Loucy (cell line): ENCODE results near the gene GRIN2A.

Experiments used
- H2AFZ ChIP-seq: fragments of 200-600 bp; sonication (generic); 2 replicates; pipeline ENCODE4 v1.6.0; 2016; ENCODE audit warnings: antibody characterized with exemption, mild to moderate bottlenecking, low read length, moderate library complexity
- H3F3A ChIP-seq: fragments of 200-600 bp; 2 replicates; pipeline ENCODE4 v1.6.0; 2016; ENCODE audit warnings: antibody characterized with exemption, low read depth, mild to moderate bottlenecking
- H3K27me3 ChIP-seq: fragments of 200-600 bp; sonication (generic); 2 replicates; pipeline ENCODE4 v1.6.1; 2014; ENCODE audit warnings: low read length, mild to moderate bottlenecking; ENCODE audit not compliant: insufficient read depth, poor library complexity, severe bottlenecking
- H3K36me3 ChIP-seq: fragments of 200-600 bp; sonication (generic); 2 replicates; pipeline ENCODE4 v1.6.1; 2016; ENCODE audit warnings: low read length; ENCODE audit not compliant: insufficient read depth
- H3K4me1 ChIP-seq: fragments of 200-600 bp; sonication (generic); 2 replicates; pipeline ENCODE4 v1.5.1; 2014; ENCODE audit warnings: low read length, mild to moderate bottlenecking; ENCODE audit not compliant: insufficient read depth, poor library complexity, severe bottlenecking
- H3K4me2 ChIP-seq: fragments of 200-600 bp; sonication (generic); 2 replicates; pipeline ENCODE4 v1.6.0; 2014; ENCODE audit warnings: antibody characterized with exemption, low read length, low read depth, mild to moderate bottlenecking; ENCODE audit not compliant: poor library complexity, severe bottlenecking
- H3K4me3 ChIP-seq: fragments of 200-600 bp; sonication (generic); 2 replicates; pipeline ENCODE4 v1.5.1; 2014; ENCODE audit warnings: low read length, mild to moderate bottlenecking, mixed read lengths; ENCODE audit not compliant: poor library complexity, severe bottlenecking
- H3K79me2 ChIP-seq: fragments of 200-600 bp; sonication (generic); 2 replicates; pipeline ENCODE4 v1.6.1; 2014; ENCODE audit warnings: low read length; ENCODE audit not compliant: insufficient read depth
- H3K9ac ChIP-seq: fragments of 200-600 bp; sonication (generic); 2 replicates; pipeline ENCODE4 v1.6.0; 2014; ENCODE audit warnings: mild to moderate bottlenecking, low read depth, low read length, moderate library complexity; ENCODE audit not compliant: poor library complexity, severe bottlenecking
- H3K9me2 ChIP-seq: fragments of 200-600 bp; sonication (generic); replicated peaks from 2 replicates; pipeline ENCODE4 v1.6.1; 2016; ENCODE audit warnings: low read depth, low read length, mixed read lengths
- H3K9me3 ChIP-seq: fragments of 200-600 bp; sonication (generic); 2 replicates; pipeline ENCODE4 v1.6.1; 2014; ENCODE audit warnings: mild to moderate bottlenecking, antibody characterized with exemption, low read length, low read depth; ENCODE audit not compliant: insufficient read depth
- H4K20me1 ChIP-seq: fragments of 200-600 bp; sonication (generic); 2 replicates; pipeline ENCODE4 v1.6.0; 2014; ENCODE audit warnings: antibody characterized with exemption, low read length, mild to moderate bottlenecking; ENCODE audit not compliant: insufficient read depth, poor library complexity, severe bottlenecking
- CTCF ChIP-seq: fragments of 200-600 bp; sonication (generic); conservative IDR thresholded peaks from 2 replicates; pipeline ENCODE4 v1.5.1; 2014; ENCODE audit warnings: mild to moderate bottlenecking, antibody characterized with exemption, low read length
- EZH2phosphoT487 ChIP-seq: fragments of 200-600 bp; IDR thresholded peaks from 2 replicates; pipeline ENCODE4 v1.6.1; 2018; ENCODE audit warnings: antibody characterized with exemption, mild to moderate bottlenecking, moderate library complexity, borderline replicate concordance

The GRIN2A gene

GRCh38 chr16:10168258-10168657 lies 14.0 kb downstream of the GRIN2A start:
- Histone ChIP-seq H3K79me2 (no peaks in the 10 kb centered on the region), H3F3A (no peaks in the 10 kb centered on the region), H3K4me2 (no peak overlapping the region), H3K4me1 (no peaks in the 10 kb centered on the region), H3K9me2 (no peaks in the 10 kb centered on the region), H3K9ac (no peak overlapping the region), H3K4me3 (no peak overlapping the region), H3K9me3 (no peaks in the 10 kb centered on the region), H3K27me3 (no peaks in the 10 kb centered on the region), H3K36me3 (no peaks in the 10 kb centered on the region), H2AFZ (no peak overlapping the region), H4K20me1 (no peaks in the 10 kb centered on the region)
- TF ChIP-seq CTCF (no peak), EZH2phosphoT487 (no peak)

DNA sequence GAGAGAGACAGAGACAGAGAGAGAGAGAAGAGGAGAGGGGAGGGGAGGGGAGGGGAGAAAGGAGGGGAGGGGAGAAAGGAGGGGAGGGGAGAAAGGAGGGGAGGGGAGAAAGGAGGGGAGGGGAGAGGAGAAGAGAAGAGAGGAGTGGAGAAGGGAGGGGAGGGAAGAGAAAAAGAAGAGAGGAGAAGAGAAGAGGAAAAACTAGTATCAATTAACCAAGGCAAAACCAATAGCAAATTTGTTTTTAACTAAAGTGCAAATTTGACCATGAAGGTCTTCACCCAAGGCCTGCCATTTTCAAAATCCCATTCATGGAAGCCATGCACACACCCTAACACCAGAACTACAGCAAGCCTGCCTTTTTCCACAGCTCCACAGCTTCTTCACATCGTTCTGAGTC lies 16.6 kb downstream of the GRIN2A start:
- Histone ChIP-seq H3K4me2 (no peak overlapping the region), H3K4me3 (no peak overlapping the region), H3F3A (no peaks in the 10 kb centered on the region), H3K36me3 (no peaks in the 10 kb centered on the region), H3K27me3 (no peaks in the 10 kb centered on the region), H3K9me2 (no peaks in the 10 kb centered on the region), H3K9ac (no peak overlapping the region), H3K9me3 (no peaks in the 10 kb centered on the region), H3K4me1 (no peaks in the 10 kb centered on the region), H2AFZ (no peak overlapping the region), H4K20me1 (no peaks in the 10 kb centered on the region), H3K79me2 (no peaks in the 10 kb centered on the region)
- TF ChIP-seq CTCF (no peak), EZH2phosphoT487 (no peak)

DNA sequence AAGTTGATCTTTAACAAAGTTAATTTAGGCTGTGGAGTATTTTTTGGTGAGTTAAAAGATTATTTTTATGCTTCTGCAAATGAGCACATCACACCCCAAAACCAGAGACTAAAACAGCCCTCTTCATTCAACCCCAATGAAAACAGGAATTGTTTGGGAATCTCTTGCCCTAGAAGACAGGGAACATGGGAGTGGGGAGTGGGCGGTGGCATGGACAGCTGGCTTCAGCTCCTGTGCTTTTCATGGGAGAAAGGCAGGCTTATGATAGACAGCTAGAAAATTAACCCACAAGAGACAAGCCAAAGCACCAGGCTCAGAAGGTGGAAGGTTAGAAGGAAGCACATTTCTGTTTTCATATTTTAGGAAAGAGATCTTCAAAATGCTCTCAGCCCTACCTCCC lies 19.2 kb downstream of the GRIN2A start:
- no peaks in the 10 kb centered on the region for H3K9me3 ChIP-seq
- H3K4me1 ChIP-seq: no peaks in the 10 kb centered on the region
- no peaks in the 10 kb centered on the region for H3K9me2 ChIP-seq
- no peak overlapping the region for H3K4me2 ChIP-seq
- TF ChIP-seq CTCF: no peak
- no peak for TF ChIP-seq EZH2phosphoT487
- H4K20me1 ChIP-seq: no peaks in the 10 kb centered on the region
- H3K79me2 ChIP-seq: no peaks in the 10 kb centered on the region
- H3K4me3 ChIP-seq: no peak overlapping the region
- H2AFZ ChIP-seq: no peak overlapping the region
- no peaks in the 10 kb centered on the region for H3F3A ChIP-seq
- H3K9ac ChIP-seq: no peak overlapping the region
- H3K27me3 ChIP-seq: no peaks in the 10 kb centered on the region
- H3K36me3 ChIP-seq: no peaks in the 10 kb centered on the region
